SK-N-SH treated with all-trans-retinoic acid at 6 μM for 48 hours (cell line): ENCODE results near the gene FGF11.

Experiments used
- ARNTL ChIP-seq: fragments of 450-650 bp; formaldehyde crosslinking; IDR thresholded peaks from 2 replicates; pipeline ENCODE4 v1.5.0; 2020; ENCODE audit warnings: low read depth, mild to moderate bottlenecking, moderate library complexity, borderline replicate concordance
- BACH2 ChIP-seq: fragments of 250-450 bp; sonication (Bioruptor Pico); IDR thresholded peaks from 2 replicates; pipeline ENCODE4 v1.9.0; 2021; ENCODE audit warnings: mild to moderate bottlenecking, borderline replicate concordance
- CSDC2 ChIP-seq: fragments of 250-450 bp; sonication (Bioruptor Pico); IDR thresholded peaks from 2 replicates; pipeline ENCODE4 v1.5.0; 2020; ENCODE audit warnings: mild to moderate bottlenecking, moderate library complexity
- ISL1 ChIP-seq: fragments of 250-450 bp; sonication (Bioruptor Pico); IDR thresholded peaks from 2 replicates; pipeline ENCODE4 v2.1.2; 2022; ENCODE audit warnings: mild to moderate bottlenecking, moderate library complexity
- PATZ1 ChIP-seq: fragments of 250-450 bp; sonication (Bioruptor Pico); IDR thresholded peaks from 2 replicates; pipeline ENCODE4 v1.8.0; 2020; ENCODE audit warnings: mild to moderate bottlenecking, moderate library complexity, borderline replicate concordance
- POU6F1 ChIP-seq: fragments of 250-450 bp; sonication (Bioruptor Pico); IDR thresholded peaks from 2 replicates; pipeline ENCODE4 v1.8.0; 2021; ENCODE audit warnings: low read depth, mild to moderate bottlenecking, moderate library complexity, borderline replicate concordance
- PPARA ChIP-seq: fragments of 250-450 bp; sonication (Bioruptor Pico); IDR thresholded peaks from 2 replicates; pipeline ENCODE4 v1.5.0; 2020; ENCODE audit warnings: mild to moderate bottlenecking, borderline replicate concordance
- RARB ChIP-seq: fragments of 250-450 bp; sonication (Bioruptor Pico); IDR thresholded peaks from 2 replicates; pipeline ENCODE4 v1.8.0; 2021; ENCODE audit warnings: mild to moderate bottlenecking, moderate library complexity
- SNAI2 ChIP-seq: fragments of 250-450 bp; sonication (Bioruptor Pico); IDR thresholded peaks from 2 replicates; pipeline ENCODE4 v1.5.0; 2020; ENCODE audit warnings: mild to moderate bottlenecking, moderate library complexity
- ZNF70 ChIP-seq: fragments of 450-650 bp; formaldehyde crosslinking; IDR thresholded peaks from 2 replicates; pipeline ENCODE4 v1.5.0; 2020; ENCODE audit warnings: mild to moderate bottlenecking, moderate library complexity
- TF ChIP-seq, protein P1 (sequence below): fragments of 250-450 bp; sonication (Bioruptor Pico); IDR thresholded peaks from 2 replicates; pipeline ENCODE4 v1.5.1; 2020; ENCODE audit warnings: low read depth, mild to moderate bottlenecking, moderate library complexity
- TF ChIP-seq, protein P2 (sequence below): fragments of 250-450 bp; sonication (Bioruptor Pico); IDR thresholded peaks from 2 replicates; pipeline ENCODE4 v1.5.0; 2020; ENCODE audit warnings: mild to moderate bottlenecking, moderate library complexity

- TF ChIP-seq ARNTL (CRISPR knock-in tag) (no peak), RARB (no peak), CSDC2 (CRISPR knock-in tag) (no peak), POU6F1 (CRISPR knock-in tag) (no peak), PATZ1 (CRISPR knock-in tag) (no peak), PPARA (CRISPR knock-in tag) (no peak), ZNF70 (CRISPR knock-in tag) (no peak), ISL1 (CRISPR knock-in tag) (no peak), BACH2 (CRISPR knock-in tag) (no peak), SNAI2 (CRISPR knock-in tag) (no peak)
- TF ChIP-seq, protein P1, sequence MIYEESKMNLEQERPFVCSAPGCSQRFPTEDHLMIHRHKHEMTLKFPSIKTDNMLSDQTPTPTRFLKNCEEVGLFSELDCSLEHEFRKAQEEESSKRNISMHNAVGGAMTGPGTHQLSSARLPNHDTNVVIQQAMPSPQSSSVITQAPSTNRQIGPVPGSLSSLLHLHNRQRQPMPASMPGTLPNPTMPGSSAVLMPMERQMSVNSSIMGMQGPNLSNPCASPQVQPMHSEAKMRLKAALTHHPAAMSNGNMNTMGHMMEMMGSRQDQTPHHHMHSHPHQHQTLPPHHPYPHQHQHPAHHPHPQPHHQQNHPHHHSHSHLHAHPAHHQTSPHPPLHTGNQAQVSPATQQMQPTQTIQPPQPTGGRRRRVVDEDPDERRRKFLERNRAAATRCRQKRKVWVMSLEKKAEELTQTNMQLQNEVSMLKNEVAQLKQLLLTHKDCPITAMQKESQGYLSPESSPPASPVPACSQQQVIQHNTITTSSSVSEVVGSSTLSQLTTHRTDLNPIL (CRISPR knock-in tag), result no peak
- TF ChIP-seq, protein P2, sequence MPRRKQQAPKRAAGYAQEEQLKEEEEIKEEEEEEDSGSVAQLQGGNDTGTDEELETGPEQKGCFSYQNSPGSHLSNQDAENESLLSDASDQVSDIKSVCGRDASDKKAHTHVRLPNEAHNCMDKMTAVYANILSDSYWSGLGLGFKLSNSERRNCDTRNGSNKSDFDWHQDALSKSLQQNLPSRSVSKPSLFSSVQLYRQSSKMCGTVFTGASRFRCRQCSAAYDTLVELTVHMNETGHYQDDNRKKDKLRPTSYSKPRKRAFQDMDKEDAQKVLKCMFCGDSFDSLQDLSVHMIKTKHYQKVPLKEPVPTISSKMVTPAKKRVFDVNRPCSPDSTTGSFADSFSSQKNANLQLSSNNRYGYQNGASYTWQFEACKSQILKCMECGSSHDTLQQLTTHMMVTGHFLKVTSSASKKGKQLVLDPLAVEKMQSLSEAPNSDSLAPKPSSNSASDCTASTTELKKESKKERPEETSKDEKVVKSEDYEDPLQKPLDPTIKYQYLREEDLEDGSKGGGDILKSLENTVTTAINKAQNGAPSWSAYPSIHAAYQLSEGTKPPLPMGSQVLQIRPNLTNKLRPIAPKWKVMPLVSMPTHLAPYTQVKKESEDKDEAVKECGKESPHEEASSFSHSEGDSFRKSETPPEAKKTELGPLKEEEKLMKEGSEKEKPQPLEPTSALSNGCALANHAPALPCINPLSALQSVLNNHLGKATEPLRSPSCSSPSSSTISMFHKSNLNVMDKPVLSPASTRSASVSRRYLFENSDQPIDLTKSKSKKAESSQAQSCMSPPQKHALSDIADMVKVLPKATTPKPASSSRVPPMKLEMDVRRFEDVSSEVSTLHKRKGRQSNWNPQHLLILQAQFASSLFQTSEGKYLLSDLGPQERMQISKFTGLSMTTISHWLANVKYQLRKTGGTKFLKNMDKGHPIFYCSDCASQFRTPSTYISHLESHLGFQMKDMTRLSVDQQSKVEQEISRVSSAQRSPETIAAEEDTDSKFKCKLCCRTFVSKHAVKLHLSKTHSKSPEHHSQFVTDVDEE, result no peak
These were observed 50.8 kb downstream of the FGF11 start for GRCh38 chr17:7490144-7490543.
